NCI-H2081 treated with DMSO at 0.1 percent for 48 hours (cell line): Measurements from ENCODE around the gene PRLHR.

ENCODE experiments used
- DNase-seq: peaks from one replicate; lab custom pipeline; 2025; lab: John Stamatoyannopoulos, UW

Gene PRLHR

GRCh38 chr10:118563373-118563890 lies 32.0 kb downstream of the PRLHR start:
- DNase-seq = no peak

- no peak for DNase-seq
Measured at GRCh38 chr10:118562851-118563250, 32.6 kb downstream of the PRLHR start.

- no peak for DNase-seq
Measured at GRCh38 chr10:118557946-118558345, 37.5 kb downstream of the PRLHR start.

- no peak for DNase-seq
Measured at GRCh38 chr10:118551535-118552100, 43.8 kb downstream of the PRLHR start.

GRCh38 chr10:118547282-118547681 lies 48.2 kb downstream of the PRLHR start:
- no peak for DNase-seq

GRCh38 chr10:118546479-118546878 lies 49.0 kb downstream of the PRLHR start:
- no peak for DNase-seq

GRCh38 chr10:118545381-118545780 lies 50.1 kb downstream of the PRLHR start:
- DNase-seq = no peak

- DNase-seq = no peak
Measured at GRCh38 chr10:118544401-118544948, 51.0 kb downstream of the PRLHR start.

GRCh38 chr10:118543714-118544400 lies 51.6 kb downstream of the PRLHR start:
- DNase-seq = no peak

- no peak for DNase-seq
Measured at GRCh38 chr10:118542745-118543144, 52.7 kb downstream of the PRLHR start.

- DNase-seq = no peak
Measured at GRCh38 chr10:118542205-118542604, 53.2 kb downstream of the PRLHR start.

GRCh38 chr10:118541718-118542117 lies 53.7 kb downstream of the PRLHR start:
- no peak for DNase-seq
